ENCODE results near the gene TMEM120B.
A peak's percentile ranks its signal among the peaks of the same experiment; 100 is the strongest.

TMEM120B gene

DNA sequence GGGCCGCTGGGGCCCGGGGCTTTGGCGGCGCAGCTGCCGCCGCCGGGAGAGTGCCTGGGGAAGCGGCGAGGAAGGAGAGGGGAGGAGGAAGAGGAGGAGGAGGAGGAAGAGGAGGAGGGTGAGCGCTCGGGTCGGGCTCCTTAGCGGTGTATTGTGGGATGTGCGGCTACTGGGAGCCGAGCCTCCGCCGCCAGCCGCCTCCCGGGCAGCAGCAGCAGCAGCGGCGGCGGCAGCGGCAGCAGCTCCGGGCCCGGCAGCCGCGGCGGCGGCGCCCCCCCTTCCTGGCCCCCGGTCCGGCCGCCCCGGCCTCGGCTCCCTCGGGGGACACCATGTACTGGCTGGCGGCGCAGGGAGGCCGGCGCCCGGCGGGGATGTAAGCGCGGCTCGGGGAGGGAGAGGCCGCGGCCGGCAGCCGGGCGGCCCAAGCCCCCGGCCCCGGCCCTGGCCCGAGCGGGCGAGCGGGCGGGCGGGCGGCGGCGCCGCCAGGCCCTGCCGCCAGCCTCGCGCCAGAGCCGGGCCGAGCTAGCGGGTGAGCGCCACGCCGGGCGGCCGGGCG, 91.4 kb downstream of the TMEM120B start, which contains the start of gene SETD1B:
SETD1B (plus strand) TSS at position 149 of the 556 bp plus-strand sequence. CDS start 729 bp downstream, outside the sequence.
- TF ChIP-seq, protein P1, sequence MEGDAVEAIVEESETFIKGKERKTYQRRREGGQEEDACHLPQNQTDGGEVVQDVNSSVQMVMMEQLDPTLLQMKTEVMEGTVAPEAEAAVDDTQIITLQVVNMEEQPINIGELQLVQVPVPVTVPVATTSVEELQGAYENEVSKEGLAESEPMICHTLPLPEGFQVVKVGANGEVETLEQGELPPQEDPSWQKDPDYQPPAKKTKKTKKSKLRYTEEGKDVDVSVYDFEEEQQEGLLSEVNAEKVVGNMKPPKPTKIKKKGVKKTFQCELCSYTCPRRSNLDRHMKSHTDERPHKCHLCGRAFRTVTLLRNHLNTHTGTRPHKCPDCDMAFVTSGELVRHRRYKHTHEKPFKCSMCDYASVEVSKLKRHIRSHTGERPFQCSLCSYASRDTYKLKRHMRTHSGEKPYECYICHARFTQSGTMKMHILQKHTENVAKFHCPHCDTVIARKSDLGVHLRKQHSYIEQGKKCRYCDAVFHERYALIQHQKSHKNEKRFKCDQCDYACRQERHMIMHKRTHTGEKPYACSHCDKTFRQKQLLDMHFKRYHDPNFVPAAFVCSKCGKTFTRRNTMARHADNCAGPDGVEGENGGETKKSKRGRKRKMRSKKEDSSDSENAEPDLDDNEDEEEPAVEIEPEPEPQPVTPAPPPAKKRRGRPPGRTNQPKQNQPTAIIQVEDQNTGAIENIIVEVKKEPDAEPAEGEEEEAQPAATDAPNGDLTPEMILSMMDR (IDR thresholded peaks at IDR 0.05; ENCODE audit: low read depth, low read length), result no peak
- peak within 1 kb of the TSS; percentile 68 to 69 for H3K4me3 ChIP-seq (replicated peaks in 1 of 2; ENCODE audit: low read depth in 2 of 2, low read length in 2 of 2)
- peak; percentile 62 to 75 for DNase-seq (ENCODE audit: low read depth in 2 of 2)

DNA sequence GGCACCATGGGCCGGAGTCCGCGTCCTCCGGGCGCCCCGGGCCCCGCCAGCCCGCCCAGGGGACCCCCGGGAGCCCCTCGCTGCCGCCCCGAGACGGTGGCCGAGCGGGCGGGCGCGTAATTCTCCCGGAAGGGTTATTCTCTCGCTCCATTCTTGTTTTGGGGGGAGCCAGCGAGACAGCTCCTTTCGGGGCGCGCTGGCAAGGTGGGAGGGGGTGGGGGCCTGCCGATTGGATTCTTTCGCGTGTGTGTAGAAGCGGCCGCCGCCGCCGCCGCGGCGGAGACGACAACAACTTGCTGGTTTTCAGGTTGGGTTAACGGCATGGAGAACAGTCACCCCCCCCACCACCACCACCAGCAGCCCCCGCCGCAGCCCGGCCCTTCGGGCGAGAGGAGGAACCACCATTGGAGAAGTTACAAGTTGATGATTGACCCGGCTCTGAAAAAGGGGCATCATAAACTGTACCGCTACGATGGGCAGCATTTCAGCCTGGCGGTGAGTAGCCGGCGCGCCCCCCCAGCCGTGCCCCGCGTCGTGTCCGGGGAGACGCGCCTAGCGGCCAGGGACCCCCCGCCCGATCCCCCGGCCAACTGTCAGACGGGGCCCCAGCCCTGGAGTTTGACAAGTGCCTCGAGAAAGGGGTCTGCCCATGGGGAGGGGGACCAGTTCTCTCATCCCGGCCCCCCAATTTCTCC, 92.0 kb downstream of the TMEM120B start:
- peak; percentile 24 to 37 for DNase-seq (ENCODE audit: low read depth in 2 of 2)
- H3K4me3 ChIP-seq (replicated peaks in 1 of 2; ENCODE audit: low read depth in 2 of 2, low read length in 2 of 2), result peak overlapping the region; percentile 68 to 69
- TF ChIP-seq, protein P1 (IDR thresholded peaks at IDR 0.05; ENCODE audit: low read depth, low read length), result no peak

DNA sequence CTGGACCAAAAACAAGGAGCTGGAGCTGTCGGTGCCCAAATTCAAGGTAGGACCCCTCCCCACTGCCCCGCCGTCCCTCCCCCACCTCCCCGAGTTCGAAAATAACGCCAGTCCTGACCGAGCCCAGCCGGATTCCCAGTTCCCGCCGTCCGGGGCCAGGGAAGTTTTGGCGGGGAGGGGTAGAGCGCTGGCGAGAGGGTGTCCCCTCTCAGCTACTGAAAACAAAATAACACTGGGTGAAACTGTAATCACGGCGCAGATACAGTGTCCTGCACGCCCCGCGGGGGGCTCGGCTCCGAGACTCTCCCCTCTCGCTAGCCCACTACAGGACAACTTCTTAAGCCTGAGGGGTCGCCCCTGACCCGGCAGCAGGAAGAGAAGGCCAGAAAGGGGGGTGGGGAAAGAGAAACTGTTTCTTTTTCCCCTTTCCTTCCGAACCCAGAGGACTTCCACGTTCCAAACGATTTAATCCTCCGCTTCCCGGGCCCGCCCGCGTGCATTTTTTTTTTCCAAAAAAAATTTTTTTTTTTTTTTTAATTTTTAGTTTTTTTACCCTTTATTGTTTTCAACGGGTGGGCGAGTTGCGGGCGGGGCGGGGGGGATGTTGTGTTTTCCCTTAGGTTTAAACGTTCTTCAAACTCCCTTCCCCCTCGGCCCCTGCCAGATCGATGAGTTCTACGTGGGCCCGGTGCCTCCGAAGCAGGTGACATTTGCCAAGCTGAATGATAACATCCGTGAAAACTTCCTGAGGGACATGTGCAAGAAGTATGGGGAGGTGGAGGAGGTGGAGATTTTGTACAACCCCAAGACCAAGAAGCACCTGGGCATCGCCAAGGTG, 92.8 kb downstream of the TMEM120B start:
- peak; percentile 37 to 47 for DNase-seq (ENCODE audit: low read depth in 2 of 2)
- H3K4me3 ChIP-seq (replicated peaks in 1 of 2; ENCODE audit: low read depth in 2 of 2, low read length in 2 of 2), result peak overlapping the region; percentile 68 to 69
- TF ChIP-seq, protein P1 (IDR thresholded peaks at IDR 0.05; ENCODE audit: low read depth, low read length), result no peak

DNA sequence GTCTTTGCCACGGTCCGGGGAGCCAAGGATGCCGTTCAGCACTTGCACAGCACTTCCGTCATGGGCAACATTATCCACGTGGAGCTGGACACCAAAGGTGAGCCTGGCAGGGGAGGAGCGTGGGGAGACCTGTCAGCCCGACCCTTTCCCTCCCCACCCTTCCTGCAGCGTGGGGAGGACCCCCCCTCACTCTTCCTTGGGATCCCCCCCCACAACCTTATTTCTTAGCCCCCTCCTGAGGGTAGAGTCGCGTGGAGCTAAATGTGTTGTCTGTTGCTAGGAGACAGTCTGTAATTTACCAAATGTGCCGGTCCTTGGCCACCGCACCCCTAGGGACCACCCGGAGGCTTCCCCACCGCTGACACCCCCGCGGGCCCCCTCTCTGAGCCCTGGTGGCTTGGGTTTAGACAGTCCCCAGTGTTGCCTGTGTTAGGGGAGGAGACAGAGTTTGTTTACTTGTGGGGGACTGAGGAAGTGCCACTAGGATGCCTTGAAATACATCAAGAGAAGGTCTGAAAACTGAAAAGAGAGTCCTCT, 93.5 kb downstream of the TMEM120B start:
- DNase-seq (ENCODE audit: low read depth in 2 of 2), result no peak
- TF ChIP-seq, protein P1 (IDR thresholded peaks at IDR 0.05; ENCODE audit: low read depth, low read length), result no peak
- peak overlapping the region; percentile 68 to 69 for H3K4me3 ChIP-seq (replicated peaks in 1 of 2; ENCODE audit: low read depth in 2 of 2, low read length in 2 of 2)

DNA sequence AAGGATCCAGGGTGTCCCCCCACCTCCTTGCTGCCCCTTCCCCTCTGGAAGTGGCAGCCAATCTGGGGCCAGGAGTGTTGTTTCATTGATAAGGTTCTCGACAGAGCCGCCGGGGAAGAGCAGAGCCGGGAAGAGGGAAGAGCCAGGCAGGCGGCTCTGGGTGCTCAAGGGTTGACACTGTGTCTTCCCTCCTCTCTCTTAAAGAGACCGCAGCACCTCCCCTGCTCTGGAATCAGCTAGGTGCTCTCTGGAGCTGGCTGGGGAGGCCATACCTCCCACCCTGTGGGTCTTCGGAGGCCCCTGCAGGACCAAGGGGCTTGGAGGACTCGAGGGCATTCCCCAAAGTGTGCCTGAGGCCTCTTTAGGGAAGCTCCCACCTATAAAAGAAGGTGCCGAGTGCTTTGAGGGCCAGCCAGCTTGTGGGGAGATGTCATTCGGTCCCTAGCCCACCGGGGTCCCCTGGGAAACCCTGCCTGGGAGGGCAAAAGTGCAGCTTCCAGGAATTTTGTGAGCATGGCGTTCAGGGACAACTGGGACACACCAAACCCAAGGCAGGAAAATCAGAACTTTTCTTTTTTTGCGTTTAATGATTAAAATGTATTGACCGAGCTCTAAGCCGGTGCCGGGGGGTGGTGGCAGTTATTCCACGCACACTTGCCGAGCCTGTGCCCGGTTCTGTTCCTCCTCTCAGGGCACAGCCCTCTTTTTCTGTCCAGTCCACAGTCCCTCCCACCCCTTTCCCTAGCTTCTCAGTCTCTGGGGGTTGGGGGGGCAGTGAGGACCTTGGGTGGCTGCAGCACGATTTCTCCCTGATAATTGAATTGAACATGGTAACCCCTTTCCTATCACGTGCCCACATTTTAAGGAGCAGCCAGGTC, 94.2 kb downstream of the TMEM120B start:
- peak; percentile 36 for DNase-seq (ENCODE audit: low read depth in 2 of 2)
- TF ChIP-seq, protein P1 (IDR thresholded peaks at IDR 0.05; ENCODE audit: low read depth, low read length), result no peak

More for the DNA sequence above, 94.2 kb downstream of the TMEM120B start:
- peak overlapping the region; percentile 68 to 69 for H3K4me3 ChIP-seq (replicated peaks in 1 of 2; ENCODE audit: low read depth in 2 of 2, low read length in 2 of 2)
